Measurements from ENCODE around the gene SND1. TPM values are rescaled to one million over a fixed set of nuclear protein-coding genes. Genes with fewer than 3 reads are reported as not detected.

SND1 gene
- total and polyA plus RNA-seq, 10 of the 15 experiments (the other 5 are each of a cell fraction or from before 2014, with no cell fraction given): 52.4 to 270 (median 146) TPM

GRCh38 chr7:128034825-128035224 lies 382.8 kb downstream of the SND1 start:
- H3K4me1 ChIP-seq (ENCODE audit: control insufficient read depth, insufficient read depth, low read length): peaks cover 49% of the 10 kb centered on the region
- H4K20me1 ChIP-seq (ENCODE audit: control insufficient read depth, insufficient read depth): peaks cover 30% of the 10 kb centered on the region
- RAD21 ChIA-PET (ENCODE audit: unreplicated experiment): interaction anchor here (1.1 to 1.7 kb wide), 3 partner anchors 100 to 326 kb away, joined by 3 to 6 read pairs (median 5); no protein-coding TSS in a partner anchor
- TF ChIP-seq SMAD5 (IDR thresholded peaks at IDR 0.05; ENCODE audit: low read depth): no peak
- TF ChIP-seq, protein P1, sequence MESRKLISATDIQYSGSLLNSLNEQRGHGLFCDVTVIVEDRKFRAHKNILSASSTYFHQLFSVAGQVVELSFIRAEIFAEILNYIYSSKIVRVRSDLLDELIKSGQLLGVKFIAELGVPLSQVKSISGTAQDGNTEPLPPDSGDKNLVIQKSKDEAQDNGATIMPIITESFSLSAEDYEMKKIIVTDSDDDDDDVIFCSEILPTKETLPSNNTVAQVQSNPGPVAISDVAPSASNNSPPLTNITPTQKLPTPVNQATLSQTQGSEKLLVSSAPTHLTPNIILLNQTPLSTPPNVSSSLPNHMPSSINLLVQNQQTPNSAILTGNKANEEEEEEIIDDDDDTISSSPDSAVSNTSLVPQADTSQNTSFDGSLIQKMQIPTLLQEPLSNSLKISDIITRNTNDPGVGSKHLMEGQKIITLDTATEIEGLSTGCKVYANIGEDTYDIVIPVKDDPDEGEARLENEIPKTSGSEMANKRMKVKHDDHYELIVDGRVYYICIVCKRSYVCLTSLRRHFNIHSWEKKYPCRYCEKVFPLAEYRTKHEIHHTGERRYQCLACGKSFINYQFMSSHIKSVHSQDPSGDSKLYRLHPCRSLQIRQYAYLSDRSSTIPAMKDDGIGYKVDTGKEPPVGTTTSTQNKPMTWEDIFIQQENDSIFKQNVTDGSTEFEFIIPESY (IDR thresholded peaks at IDR 0.05): no peak
- TF ChIP-seq, protein P2, sequence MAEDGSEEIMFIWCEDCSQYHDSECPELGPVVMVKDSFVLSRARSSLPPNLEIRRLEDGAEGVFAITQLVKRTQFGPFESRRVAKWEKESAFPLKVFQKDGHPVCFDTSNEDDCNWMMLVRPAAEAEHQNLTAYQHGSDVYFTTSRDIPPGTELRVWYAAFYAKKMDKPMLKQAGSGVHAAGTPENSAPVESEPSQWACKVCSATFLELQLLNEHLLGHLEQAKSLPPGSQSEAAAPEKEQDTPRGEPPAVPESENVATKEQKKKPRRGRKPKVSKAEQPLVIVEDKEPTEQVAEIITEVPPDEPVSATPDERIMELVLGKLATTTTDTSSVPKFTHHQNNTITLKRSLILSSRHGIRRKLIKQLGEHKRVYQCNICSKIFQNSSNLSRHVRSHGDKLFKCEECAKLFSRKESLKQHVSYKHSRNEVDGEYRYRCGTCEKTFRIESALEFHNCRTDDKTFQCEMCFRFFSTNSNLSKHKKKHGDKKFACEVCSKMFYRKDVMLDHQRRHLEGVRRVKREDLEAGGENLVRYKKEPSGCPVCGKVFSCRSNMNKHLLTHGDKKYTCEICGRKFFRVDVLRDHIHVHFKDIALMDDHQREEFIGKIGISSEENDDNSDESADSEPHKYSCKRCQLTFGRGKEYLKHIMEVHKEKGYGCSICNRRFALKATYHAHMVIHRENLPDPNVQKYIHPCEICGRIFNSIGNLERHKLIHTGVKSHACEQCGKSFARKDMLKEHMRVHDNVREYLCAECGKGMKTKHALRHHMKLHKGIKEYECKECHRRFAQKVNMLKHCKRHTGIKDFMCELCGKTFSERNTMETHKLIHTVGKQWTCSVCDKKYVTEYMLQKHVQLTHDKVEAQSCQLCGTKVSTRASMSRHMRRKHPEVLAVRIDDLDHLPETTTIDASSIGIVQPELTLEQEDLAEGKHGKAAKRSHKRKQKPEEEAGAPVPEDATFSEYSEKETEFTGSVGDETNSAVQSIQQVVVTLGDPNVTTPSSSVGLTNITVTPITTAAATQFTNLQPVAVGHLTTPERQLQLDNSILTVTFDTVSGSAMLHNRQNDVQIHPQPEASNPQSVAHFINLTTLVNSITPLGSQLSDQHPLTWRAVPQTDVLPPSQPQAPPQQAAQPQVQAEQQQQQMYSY (CRISPR knock-in tag; IDR thresholded peaks at IDR 0.05): no peak
- no peak for TF ChIP-seq BRCA1 (IDR thresholded peaks at IDR 0.05; ENCODE audit: low read depth, low read length)
- no peak for TF ChIP-seq HDAC6 (IDR thresholded peaks at IDR 0.05; ENCODE audit: unreplicated experiment)
- TF ChIP-seq BCL3 (IDR thresholded peaks at IDR 0.05; ENCODE audit: borderline replicate concordance, insufficient read depth, low read depth, low read length, poor library complexity, severe bottlenecking): no peak
- no peak for TF ChIP-seq RCOR1 (conservative IDR thresholded peaks at IDR 0.05; ENCODE audit: low read depth, low read length)
- no peak for TF ChIP-seq ZBTB40 (IDR thresholded peaks at IDR 0.05; ENCODE audit: borderline replicate concordance)
- no peak for TF ChIP-seq ZBED1 (IDR thresholded peaks at IDR 0.05; ENCODE audit: borderline replicate concordance)
- TF ChIP-seq MTA3 (IDR thresholded peaks at IDR 0.05; ENCODE audit: borderline replicate concordance, low read length): no peak

More at GRCh38 chr7:128034825-128035224, 382.8 kb downstream of the SND1 start:
- Histone ChIP-seq H3K79me2 (ENCODE audit: control insufficient read depth, insufficient read depth, low read length) (peaks cover 1% of the 10 kb centered on the region; the same call in 1 of the 2 replicates), H3K27ac (ENCODE audit: control insufficient read depth, insufficient read depth) (no peak overlapping the region), H3K4me3 (no peak overlapping the region), H3K9ac (ENCODE audit: control insufficient read depth, insufficient read depth, low read length) (no peak overlapping the region), H3K27me3 (replicated peaks in 1 of 2; ENCODE audit: control insufficient read depth in 2 of 2, insufficient read depth in 2 of 2, low read length in 1 of 2) (no peaks in the 10 kb centered on the region), H3K36me3 (ENCODE audit: control insufficient read depth in 2 of 2, insufficient read depth in 2 of 2, low read length in 1 of 2) (peaks cover 2% of the 10 kb centered on the region in 2 experiments; a peak in 3 of 4 replicates), H3K4me2 (ENCODE audit: control insufficient read depth, insufficient read depth) (no peak overlapping the region), H2AFZ (ENCODE audit: control insufficient read depth, low read depth, low read length) (no peak overlapping the region), H3K9me3 (replicated peaks; ENCODE audit: control insufficient read depth, insufficient read depth, low read length) (no peaks in the 10 kb centered on the region; the same call in 2 of the 3 replicates)
- in situ Hi-C loops (cut with MboI) (no loop called here), intact Hi-C loops (cut with micrococcal nuclease; ENCODE audit: unreplicated experiment) (loop anchor here (5.0 kb wide), 2 partner anchors 172 to 328 kb away; no protein-coding TSS in a partner anchor)
- SMC1A ChIA-PET (ENCODE audit: uncharacterized antibody, unreplicated experiment): interaction anchor here (1.0 to 1.8 kb wide), 5 partner anchors 34 to 279 kb away, joined by 3 to 6 read pairs (median 3); no protein-coding TSS in a partner anchor
- BruUV-seq (replicated peaks): no TSS peak
- ATAC-seq: no peak
- no peak for FAIRE-seq
- no peak for DNase-seq (ENCODE audit: low read depth, low spot score)
- CTCF ChIA-PET: interaction anchor here (0.8 to 1.5 kb wide), 4 partner anchors 11 to 242 kb away, joined by 3 to 4 read pairs (median 4); no protein-coding TSS in a partner anchor
- POLR2A ChIA-PET: interaction anchor here (0.5 kb wide), 1 partner anchor 180 kb away, joined by 3 read pairs; no protein-coding TSS in a partner anchor
- WGBS (ENCODE audit: insufficient coverage, insufficient replicate concordance, low lambda C conversion rate, missing lambda C conversion rate): 88% methylated on average over 2 of the region's 2 CpGs

Measured in GM12878 (cell line).